Esophagus squamous epithelium (tissue), 5 donors: ENCODE data around the gene STPG1. TPM values are rescaled to one million over a fixed set of nuclear protein-coding genes. Genes with fewer than 3 reads are reported as not detected.

ENCODE experiments used
- DNase-seq: peaks from one replicate; lab custom pipeline; 2025; lab: John Stamatoyannopoulos, UW
- H3K27ac ChIP-seq, 4 donors: fragments of 200-600 bp; sonication (generic); one replicate each; pipeline ENCODE4 v1.5.1; 2016 to 2019; ENCODE audit warnings: mild to moderate bottlenecking in 1 of 4
- H3K27me3 ChIP-seq, 4 donors: fragments of 200-600 bp; sonication (generic); 1 replicate in 3 of 4; 2 replicates in 1 of 4; pipeline versions ENCODE4 v1.5.1 to v1.6.0; 2017 to 2021; ENCODE audit warnings: antibody characterized with exemption in 1 of 4
- H3K36me3 ChIP-seq, 3 donors: fragments of 200-600 bp; sonication (generic); one replicate each; pipeline ENCODE4 v1.5.1; 2016 to 2019
- H3K4me1 ChIP-seq, 3 donors: fragments of 200-600 bp; sonication (generic); one replicate each; pipeline ENCODE4 v1.5.1; 2017 to 2019
- H3K4me3 ChIP-seq, 4 donors: fragments of 200-600 bp; sonication (generic); 1 replicate in 3 of 4; 2 replicates in 1 of 4; pipeline ENCODE4 v1.5.1; 2016 to 2019; ENCODE audit warnings: mild to moderate bottlenecking in 2 of 4, moderate library complexity in 1 of 4
- H3K9me3 ChIP-seq, 3 donors: fragments of 200-600 bp; sonication (generic); one replicate each; pipeline ENCODE4 v1.5.1; 2016 to 2019
- POLR2A ChIP-seq, 4 donors: fragments of 450-650 bp; IDR thresholded peaks; one replicate each; pipeline ENCODE4 v1.6.1; 2017; ENCODE audit warnings: antibody characterized with exemption in 4 of 4, mild to moderate bottlenecking in 4 of 4, moderate library complexity in 3 of 4
- WGBS, 2 donors: methylation state at CpG; one replicate each; pipeline ENCODE4 v1.1.5; 2018; 5-methylcytosine and 5-hydroxymethylcytosine counted together
- intact Hi-C: fragments of 100-400 bp; cut with DNase I; formaldehyde crosslinking; loops from one replicate; pipeline ENCODE4 v1.15.0; 2022
- total RNA-seq, 4 donors: library from RNA; depleted of rRNA; stranded (reverse); fragments of >200 nt; gene quantifications; one replicate each; pipeline ENCODE4 v1.1.0, GENCODE V29; 2016
- TF ChIP-seq, protein P1 (sequence below), 6 experiments: fragments of 450-650 bp in 4 of 6; fragments of 200-600 bp in 2 of 6; sonication (generic) in 2 of 6; IDR thresholded peaks; one replicate each; pipeline ENCODE4 v1.5.1; 2016 to 2019; ENCODE audit warnings: antibody characterized with exemption in 6 of 6, mild to moderate bottlenecking in 4 of 6, moderate library complexity in 4 of 6
- donor health status: DM: yes; HTN: yes; CAD: no.

Gene STPG1
- total RNA-seq, 4 donors from 2014 or later: 2.6 to 6.9 (median 5.6) TPM

DNA sequence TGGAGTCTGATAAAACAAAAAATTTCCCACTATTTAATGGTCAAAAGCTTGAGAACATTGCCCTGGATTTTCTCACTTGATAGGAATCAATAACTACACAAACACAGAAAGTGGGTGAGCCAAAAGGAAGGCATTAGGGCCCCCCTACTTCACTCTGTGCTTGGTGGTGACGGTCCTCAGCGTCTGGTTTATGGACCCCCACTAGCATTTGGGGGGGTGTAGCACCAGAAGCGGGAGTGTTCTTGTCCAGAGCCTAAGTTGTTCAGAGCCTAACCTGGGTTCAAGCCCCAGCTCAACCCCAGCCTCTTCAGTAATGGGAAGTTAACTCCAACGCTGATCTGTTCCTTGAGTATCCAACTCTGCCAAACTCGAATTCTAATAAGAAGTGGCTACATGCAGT is 33.1 kb downstream of the STPG1 start:
- Histone ChIP-seq H3K27ac (peak overlapping the region; percentile 73 to 90 (median 84)), H3K4me3 (no peak overlapping the region), H3K4me1 (peaks cover 16 to 78% (median 43%) of the 10 kb centered on the region in 3 donors), H3K27me3 (no peaks in the 10 kb centered on the region), H3K9me3 (no peaks in the 10 kb centered on the region), H3K36me3 (no peaks in the 10 kb centered on the region)
- no peak for TF ChIP-seq POLR2A (IDR thresholded peaks at IDR 0.05)
- TF ChIP-seq, protein P1, sequence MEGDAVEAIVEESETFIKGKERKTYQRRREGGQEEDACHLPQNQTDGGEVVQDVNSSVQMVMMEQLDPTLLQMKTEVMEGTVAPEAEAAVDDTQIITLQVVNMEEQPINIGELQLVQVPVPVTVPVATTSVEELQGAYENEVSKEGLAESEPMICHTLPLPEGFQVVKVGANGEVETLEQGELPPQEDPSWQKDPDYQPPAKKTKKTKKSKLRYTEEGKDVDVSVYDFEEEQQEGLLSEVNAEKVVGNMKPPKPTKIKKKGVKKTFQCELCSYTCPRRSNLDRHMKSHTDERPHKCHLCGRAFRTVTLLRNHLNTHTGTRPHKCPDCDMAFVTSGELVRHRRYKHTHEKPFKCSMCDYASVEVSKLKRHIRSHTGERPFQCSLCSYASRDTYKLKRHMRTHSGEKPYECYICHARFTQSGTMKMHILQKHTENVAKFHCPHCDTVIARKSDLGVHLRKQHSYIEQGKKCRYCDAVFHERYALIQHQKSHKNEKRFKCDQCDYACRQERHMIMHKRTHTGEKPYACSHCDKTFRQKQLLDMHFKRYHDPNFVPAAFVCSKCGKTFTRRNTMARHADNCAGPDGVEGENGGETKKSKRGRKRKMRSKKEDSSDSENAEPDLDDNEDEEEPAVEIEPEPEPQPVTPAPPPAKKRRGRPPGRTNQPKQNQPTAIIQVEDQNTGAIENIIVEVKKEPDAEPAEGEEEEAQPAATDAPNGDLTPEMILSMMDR (IDR thresholded peaks at IDR 0.05): no peak
- intact Hi-C loops: loop anchor here (5.0 kb wide), 1 partner anchor 58 kb away; no protein-coding TSS in a partner anchor
- WGBS, 2 donors: 74 to 81% methylated on average over 3 to 4 of the region's 5 CpGs
- DNase-seq: no peak

DNA sequence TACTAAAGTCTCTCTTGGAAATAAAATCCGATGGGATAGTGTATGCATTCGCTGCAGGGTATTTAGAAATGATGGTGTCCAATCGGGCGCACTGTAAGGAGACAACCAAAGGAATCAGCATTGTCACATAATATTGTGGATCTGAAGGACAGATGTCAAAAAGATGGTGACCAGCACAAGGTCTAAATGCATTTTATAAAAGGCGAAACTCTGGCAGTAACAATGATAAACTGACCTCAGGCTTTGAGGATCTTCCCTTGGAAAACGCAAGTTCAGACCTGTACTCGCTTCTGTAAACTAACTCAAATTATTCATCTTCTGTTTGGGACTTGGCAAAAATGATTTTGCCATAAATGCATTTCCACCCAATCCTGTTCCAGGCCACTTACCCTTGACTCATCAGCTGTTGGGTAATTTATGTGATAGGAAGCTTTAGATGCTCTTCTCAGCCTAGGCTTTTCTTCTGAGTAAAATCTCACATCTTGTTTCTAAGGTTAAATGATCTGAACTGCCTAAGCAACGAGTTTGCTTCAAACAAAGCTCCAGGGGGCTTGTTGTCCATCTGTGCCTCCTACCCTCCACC is 33.8 kb downstream of the STPG1 start:
- intact Hi-C loops: loop anchor here (5.0 kb wide), 1 partner anchor 58 kb away; no protein-coding TSS in a partner anchor
- no peak for TF ChIP-seq POLR2A (IDR thresholded peaks at IDR 0.05)
- TF ChIP-seq, protein P1 (IDR thresholded peaks at IDR 0.05): no peak
- Histone ChIP-seq H3K36me3 (no peaks in the 10 kb centered on the region), H3K4me3 (no peak overlapping the region), H3K27ac (peak overlapping the region; percentile 76 to 90 (median 84)), H3K4me1 (peaks cover 13 to 78% (median 37%) of the 10 kb centered on the region in 3 donors), H3K9me3 (no peaks in the 10 kb centered on the region), H3K27me3 (no peaks in the 10 kb centered on the region)
- DNase-seq: no peak
- WGBS, 2 donors: 30 to 66% methylated on average over 8 of the region's 8 CpGs

DNA sequence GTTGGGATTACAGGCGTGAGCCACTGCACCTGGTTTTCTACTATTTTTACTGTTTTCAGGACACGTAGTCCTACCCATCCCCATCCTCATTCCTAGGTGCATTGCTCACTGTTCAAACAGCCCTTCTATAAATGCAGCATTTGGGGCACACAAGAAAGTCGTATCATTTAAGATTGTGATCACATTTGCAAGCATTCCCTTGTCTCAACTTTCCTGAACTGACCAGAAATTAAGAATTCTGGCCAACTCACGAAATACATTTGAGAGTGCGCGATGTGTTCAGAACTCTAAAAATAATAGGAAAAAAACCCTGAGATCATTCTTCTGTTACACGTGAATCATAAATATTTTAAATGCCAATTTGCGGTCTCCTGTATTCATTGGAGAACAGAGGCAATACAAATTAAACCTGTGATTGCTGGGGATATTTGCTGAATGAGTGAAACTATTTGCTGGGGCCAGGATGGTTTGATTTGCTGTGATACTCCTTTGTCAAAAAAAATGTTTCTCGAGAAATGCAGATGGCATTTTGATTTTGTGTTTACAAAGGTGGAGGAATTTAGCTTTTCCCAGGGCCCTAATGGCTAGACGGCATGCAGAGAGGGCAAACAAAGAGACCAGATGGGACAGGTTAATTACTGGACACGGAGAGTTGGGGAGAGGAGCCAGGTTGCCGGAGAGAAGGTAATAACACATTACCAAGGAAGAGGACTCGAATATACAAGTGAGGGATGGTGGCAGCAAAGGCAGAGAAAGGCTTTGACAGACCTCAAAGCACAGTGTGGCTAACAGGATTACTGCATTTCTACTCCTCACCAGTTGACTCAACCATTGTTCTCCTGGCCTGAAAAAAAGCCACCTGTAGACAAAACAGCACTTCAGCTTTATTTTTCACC is 38.4 kb downstream of the STPG1 start:
- 54 to 75% methylated on average over 13 of the region's 13 CpGs for WGBS, 2 donors

DNA sequence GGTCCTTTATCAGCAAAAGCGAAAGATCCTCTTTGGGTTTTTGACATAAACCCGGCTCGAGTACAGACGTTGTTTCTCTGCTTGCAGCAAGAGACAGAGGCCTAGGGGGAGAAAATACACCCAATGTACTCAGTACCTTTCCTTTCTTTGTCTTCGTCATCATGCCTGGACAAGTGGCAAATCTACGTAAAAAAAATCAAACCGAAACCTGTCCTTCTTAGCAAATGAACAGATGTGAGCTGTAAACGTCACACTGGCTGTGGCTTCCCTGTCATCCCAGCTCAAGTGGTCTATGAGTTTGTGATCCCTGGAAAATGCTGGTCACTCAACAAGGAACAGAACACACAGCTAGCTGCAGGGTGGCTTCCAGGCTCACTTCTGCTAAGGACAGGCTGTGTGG is 39.9 kb downstream of the STPG1 start:
- peaks cover 7 to 68% (median 22%) of the 10 kb centered on the region in 3 donors for H3K4me1 ChIP-seq
- peak overlapping the region; percentile 88 to 91 (median 89) for H3K27ac ChIP-seq
- TF ChIP-seq POLR2A (IDR thresholded peaks at IDR 0.05): no peak
- TF ChIP-seq, protein P1 (IDR thresholded peaks at IDR 0.05): no peak
- H3K4me3 ChIP-seq: no peak overlapping the region
- 7 to 32% methylated on average over 2 to 8 of the region's 8 CpGs for WGBS, 2 donors
- no peak for DNase-seq
- H3K9me3 ChIP-seq: no peaks in the 10 kb centered on the region
- no peaks in the 10 kb centered on the region for H3K27me3 ChIP-seq
- intact Hi-C loops: no loop called here
- no peaks in the 10 kb centered on the region for H3K36me3 ChIP-seq

More for the DNA sequence above, 38.4 kb downstream of the STPG1 start:
- no peaks in the 10 kb centered on the region for H3K36me3 ChIP-seq
- no peaks in the 10 kb centered on the region for H3K27me3 ChIP-seq
- no peak for TF ChIP-seq POLR2A (IDR thresholded peaks at IDR 0.05)
- TF ChIP-seq, protein P1 (IDR thresholded peaks at IDR 0.05): no peak
- H3K4me1 ChIP-seq: peaks cover 5 to 67% (median 23%) of the 10 kb centered on the region in 3 donors
- intact Hi-C loops: no loop called here
- peak overlapping the region; percentile 11 to 91 (median 88) for H3K27ac ChIP-seq
- H3K4me3 ChIP-seq: no peak overlapping the region
- DNase-seq: no peak
- H3K9me3 ChIP-seq: no peaks in the 10 kb centered on the region

DNA sequence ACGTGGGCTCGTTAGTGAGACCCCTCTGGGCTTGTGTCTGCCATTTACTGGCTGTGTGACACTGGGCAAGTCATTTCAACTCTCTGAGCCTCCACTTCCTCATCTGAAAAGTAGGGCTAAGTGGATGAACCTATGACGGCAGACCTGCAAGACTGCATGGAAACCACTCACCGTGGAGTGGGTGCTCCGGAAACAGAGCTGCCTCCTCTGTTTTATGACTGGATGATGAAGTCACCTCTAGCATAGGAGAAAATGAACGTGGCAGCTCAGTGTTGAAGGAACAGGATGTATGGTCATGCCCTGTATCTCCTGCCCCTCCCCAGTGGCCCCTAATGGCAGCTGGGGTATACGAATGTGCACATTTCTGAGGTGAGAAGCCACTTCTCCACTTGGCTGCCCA is 40.5 kb downstream of the STPG1 start:
- H3K4me3 ChIP-seq: peak overlapping the region in 1 of 4 donors; percentile 15

More for the DNA sequence above, 40.5 kb downstream of the STPG1 start:
- TF ChIP-seq, protein P1 (IDR thresholded peaks at IDR 0.05): no peak
- no peak for TF ChIP-seq POLR2A (IDR thresholded peaks at IDR 0.05)
- intact Hi-C loops: no loop called here
- Histone ChIP-seq H3K4me1 (peaks cover 7 to 68% (median 23%) of the 10 kb centered on the region in 3 donors), H3K36me3 (peaks cover 0 to 5% (median 0%) of the 10 kb centered on the region in 3 donors), H3K27ac (peak overlapping the region; percentile 88 to 91 (median 89)), H3K27me3 (no peaks in the 10 kb centered on the region), H3K9me3 (no peaks in the 10 kb centered on the region)
- 41 to 50% methylated on average over 3 to 7 of the region's 7 CpGs for WGBS, 2 donors
- no peak for DNase-seq
